RWPE1 (cell line): ENCODE results near the gene SDSL.

Experiments used
- CTCF ChIA-PET: fragments of 350-600 bp; sonication (Branson Sonifier 250); formaldehyde crosslinking; extraction: SDS; loops from one replicate; lab custom pipeline; 2021; lab: Yijun Ruan, JAX
- POLR2A ChIA-PET: fragments of 400-600 bp; formaldehyde crosslinking; extraction: SDS; loops from one replicate; lab custom pipeline; 2020; ENCODE audit warnings: antibody characterized with exemption; ENCODE audit not compliant: low non-redundant PET; lab: Yijun Ruan, JAX
- DNase-seq: peaks from one replicate; pipeline ENCODE4 v3.0.0; 2012; ENCODE audit warnings: low spot score
- H3K27ac ChIP-seq: fragments of 450-650 bp; 2 replicates; pipeline ENCODE4 v1.5.1; 2017
- CTCF ChIP-seq: fragments of 450-650 bp; conservative IDR thresholded peaks from 2 replicates; pipeline ENCODE4 v1.5.1; 2017; ENCODE audit warnings: low read depth, mild to moderate bottlenecking

SDSL gene

GRCh38 chr12:113400362-113400761, 21.8 kb upstream of the SDSL start:
- no peak for TF ChIP-seq CTCF
- no peak for DNase-seq
- ChIA-PET POLR2A (no interaction called here), CTCF (no interaction called here)
- no peak overlapping the region for H3K27ac ChIP-seq

- TF ChIP-seq CTCF: no peak
- DNase-seq: no peak
- ChIA-PET CTCF (interaction anchor here (0.6 kb wide), 1 partner anchor 86 kb away, joined by 3 read pairs; no protein-coding TSS in a partner anchor), POLR2A (no interaction called here)
- H3K27ac ChIP-seq: no peak overlapping the region
Measured at GRCh38 chr12:113401066-113402000, 20.8 kb upstream of the SDSL start.

GRCh38 chr12:113402586-113403260, 19.5 kb upstream of the SDSL start:
- no peak overlapping the region for H3K27ac ChIP-seq
- no peak for DNase-seq
- ChIA-PET POLR2A (no interaction called here), CTCF (no interaction called here)
- TF ChIP-seq CTCF: no peak

- ChIA-PET CTCF (no interaction called here), POLR2A (no interaction called here)
- 0 out of 2 replicates have a peak within 1 kb of the TSS, but pooled peaks have one; percentile 12 for H3K27ac ChIP-seq
- no peak for TF ChIP-seq CTCF
- no peak for DNase-seq
Measured at GRCh38 chr12:113403435-113404415, 18.5 kb upstream of the SDSL start, which contains the start of gene SDS. TSS of gene SDS (minus strand) at chr12:113403887. CDS start at chr12:113399708, 4,179 bp downstream.

- ChIA-PET POLR2A (interaction anchor here (1.1 kb wide), 1 partner anchor 17 kb away, joined by 8 read pairs; the partner anchor contains the start of gene SDSL), CTCF (interaction anchor here (0.6 kb wide), 1 partner anchor 826 kb away, joined by 5 read pairs; no protein-coding TSS in a partner anchor)
- DNase-seq: no peak
- no peak overlapping the region for H3K27ac ChIP-seq
- no peak for TF ChIP-seq CTCF
Measured at GRCh38 chr12:113405694-113406093, 16.5 kb upstream of the SDSL start.
